K562 (cell line): ENCODE measurements around the gene SAP25. TPM values are rescaled to one million over a fixed set of nuclear protein-coding genes. Genes with fewer than 3 reads are reported as not detected.

Source experiments
- DMBX1 ChIP-seq: fragments of 250-450 bp; sonication (Bioruptor Pico); IDR thresholded peaks from 2 replicates; pipeline ENCODE4 v1.8.0; 2022; ENCODE audit warnings: inconsistent platforms, mild to moderate bottlenecking, moderate library complexity, borderline replicate concordance
- ETV1 ChIP-seq: fragments of 450-650 bp; conservative IDR thresholded peaks from 2 replicates; pipeline ENCODE4 v1.6.1; 2016; ENCODE audit warnings: missing genetic modification characterization, control low read depth, low read depth, missing compliant biosample characterization
- FOXK1 ChIP-seq: sonication (generic); formaldehyde crosslinking; IDR thresholded peaks from 2 replicates; pipeline ENCODE4 v1.8.0; 2022; ENCODE audit warnings: missing genetic modification reagents, mild to moderate bottlenecking, borderline replicate concordance
- HEY1 ChIP-seq: fragments of 250-450 bp; sonication (Bioruptor Pico); IDR thresholded peaks from 2 replicates; pipeline ENCODE4 v1.5.0; 2020; ENCODE audit warnings: mild to moderate bottlenecking, moderate library complexity, borderline replicate concordance
- HINFP ChIP-seq: fragments of 450-650 bp; conservative IDR thresholded peaks from 2 replicates; pipeline ENCODE4 v1.6.1; 2016; ENCODE audit warnings: missing genetic modification characterization, low read depth, mild to moderate bottlenecking, control low read depth, missing compliant biosample characterization
- NRF1 ChIP-seq, 2 experiments: fragments of 450-650 bp; IDR thresholded peaks in 1 of 2; conservative IDR thresholded peaks in 1 of 2; 2 replicates each; pipeline ENCODE4 v1.6.1; 2014; ENCODE audit warnings: mild to moderate bottlenecking in 2 of 2
- SMARCC2 ChIP-seq: fragments of 450-650 bp; IDR thresholded peaks from 2 replicates; pipeline ENCODE4 v1.6.1; 2017; ENCODE audit warnings: antibody characterized with exemption, moderate library complexity, mild to moderate bottlenecking, low read depth
- SMARCE1 ChIP-seq: fragments of 450-650 bp; IDR thresholded peaks from 2 replicates; pipeline ENCODE4 v1.7.1; 2016; ENCODE audit warnings: mild to moderate bottlenecking
- ZNF12 ChIP-seq: sonication (generic); formaldehyde crosslinking; IDR thresholded peaks from 2 replicates; pipeline ENCODE4 v1.4.0; 2020; ENCODE audit warnings: mild to moderate bottlenecking, missing genetic modification reagents
- ZNF695 ChIP-seq: fragments of 450-650 bp; formaldehyde crosslinking; IDR thresholded peaks from 2 replicates; pipeline ENCODE4 v1.4.0; 2020; ENCODE audit warnings: mild to moderate bottlenecking, moderate library complexity
- polyA plus RNA-seq, 8 experiments: library from polyadenylated mRNA; depleted of rRNA in 4 of 8; stranded (reverse) in 5 of 8; unstranded in 3 of 8; fragments of >200 nt; fragmentation: Nextera tagmentation in 2 of 8; fragmentation: Illumina TruSeq in 1 of 8; extraction: Ambion mirVana in 2 of 8; extraction: Trizol in 1 of 8; gene quantifications; 2 replicates each; pipeline versions ENCODE4 v1.2.1 to v1.2.3, GENCODE V29; 2011 to 2014; ENCODE audit warnings: inconsistent platforms in 1 of 8, missing spikeins in 1 of 8
- total RNA-seq, 7 experiments: library from RNA; depleted of rRNA in 6 of 7; stranded (reverse); fragments of >200 nt in 6 of 7; fragmentation: Illumina TruSeq in 2 of 7; extraction: Trizol in 2 of 7; gene quantifications; 2 replicates each; pipeline versions ENCODE4 v1.2.1 to v1.2.3, GENCODE V29; 2011 to 2021; ENCODE audit warnings: low replicate concordance in 1 of 7
- TF ChIP-seq, protein P1 (sequence below): IDR thresholded peaks from 2 replicates; pipeline ENCODE4 v1.6.1; 2011; ENCODE audit warnings: borderline replicate concordance, low read depth, mild to moderate bottlenecking, moderate library complexity, low read length; ENCODE audit not compliant: insufficient read depth, poor library complexity, severe bottlenecking
- TF ChIP-seq, protein P2 (sequence below): sonication (generic); formaldehyde crosslinking; IDR thresholded peaks from 2 replicates; pipeline ENCODE4 v1.8.0; 2023; ENCODE audit warnings: missing genetic modification reagents, mild to moderate bottlenecking, borderline replicate concordance
- TF ChIP-seq, protein P3 (sequence below): sonication (generic); formaldehyde crosslinking; IDR thresholded peaks from 2 replicates; pipeline ENCODE4 v1.9.0; 2022; ENCODE audit warnings: mild to moderate bottlenecking, missing genetic modification reagents
- TF ChIP-seq, protein P4 (sequence below), 3 experiments: fragments of 200-800 bp in 1 of 3; sonication (Bioruptor generic) in 1 of 3; sonication (generic) in 1 of 3; formaldehyde crosslinking in 1 of 3; IDR thresholded peaks; 2 replicates each; pipeline versions ENCODE4 v1.6.1 to v1.8.0; 2016 to 2022; ENCODE audit warnings: mild to moderate bottlenecking in 2 of 3, missing compliant biosample characterization in 2 of 3, missing genetic modification characterization in 2 of 3, missing genetic modification reagents in 1 of 3

The SAP25 gene
- total and polyA plus RNA-seq, 9 of the 15 experiments (the other 6 are each of a cell fraction or from before 2014, with no cell fraction given) = 0.13 to 5.3 (median 0.78) TPM; not detected in 1

- TF ChIP-seq, protein P1, sequence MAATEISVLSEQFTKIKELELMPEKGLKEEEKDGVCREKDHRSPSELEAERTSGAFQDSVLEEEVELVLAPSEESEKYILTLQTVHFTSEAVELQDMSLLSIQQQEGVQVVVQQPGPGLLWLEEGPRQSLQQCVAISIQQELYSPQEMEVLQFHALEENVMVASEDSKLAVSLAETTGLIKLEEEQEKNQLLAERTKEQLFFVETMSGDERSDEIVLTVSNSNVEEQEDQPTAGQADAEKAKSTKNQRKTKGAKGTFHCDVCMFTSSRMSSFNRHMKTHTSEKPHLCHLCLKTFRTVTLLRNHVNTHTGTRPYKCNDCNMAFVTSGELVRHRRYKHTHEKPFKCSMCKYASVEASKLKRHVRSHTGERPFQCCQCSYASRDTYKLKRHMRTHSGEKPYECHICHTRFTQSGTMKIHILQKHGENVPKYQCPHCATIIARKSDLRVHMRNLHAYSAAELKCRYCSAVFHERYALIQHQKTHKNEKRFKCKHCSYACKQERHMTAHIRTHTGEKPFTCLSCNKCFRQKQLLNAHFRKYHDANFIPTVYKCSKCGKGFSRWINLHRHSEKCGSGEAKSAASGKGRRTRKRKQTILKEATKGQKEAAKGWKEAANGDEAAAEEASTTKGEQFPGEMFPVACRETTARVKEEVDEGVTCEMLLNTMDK = no peak
- no peak for TF ChIP-seq HEY1 (CRISPR knock-in tag)
- TF ChIP-seq ZNF12 (CRISPR knock-in tag) = no peak
- no peak for TF ChIP-seq SMARCC2
- TF ChIP-seq HINFP = no peak; the same call in 1 of the 2 replicates
- TF ChIP-seq, protein P2, sequence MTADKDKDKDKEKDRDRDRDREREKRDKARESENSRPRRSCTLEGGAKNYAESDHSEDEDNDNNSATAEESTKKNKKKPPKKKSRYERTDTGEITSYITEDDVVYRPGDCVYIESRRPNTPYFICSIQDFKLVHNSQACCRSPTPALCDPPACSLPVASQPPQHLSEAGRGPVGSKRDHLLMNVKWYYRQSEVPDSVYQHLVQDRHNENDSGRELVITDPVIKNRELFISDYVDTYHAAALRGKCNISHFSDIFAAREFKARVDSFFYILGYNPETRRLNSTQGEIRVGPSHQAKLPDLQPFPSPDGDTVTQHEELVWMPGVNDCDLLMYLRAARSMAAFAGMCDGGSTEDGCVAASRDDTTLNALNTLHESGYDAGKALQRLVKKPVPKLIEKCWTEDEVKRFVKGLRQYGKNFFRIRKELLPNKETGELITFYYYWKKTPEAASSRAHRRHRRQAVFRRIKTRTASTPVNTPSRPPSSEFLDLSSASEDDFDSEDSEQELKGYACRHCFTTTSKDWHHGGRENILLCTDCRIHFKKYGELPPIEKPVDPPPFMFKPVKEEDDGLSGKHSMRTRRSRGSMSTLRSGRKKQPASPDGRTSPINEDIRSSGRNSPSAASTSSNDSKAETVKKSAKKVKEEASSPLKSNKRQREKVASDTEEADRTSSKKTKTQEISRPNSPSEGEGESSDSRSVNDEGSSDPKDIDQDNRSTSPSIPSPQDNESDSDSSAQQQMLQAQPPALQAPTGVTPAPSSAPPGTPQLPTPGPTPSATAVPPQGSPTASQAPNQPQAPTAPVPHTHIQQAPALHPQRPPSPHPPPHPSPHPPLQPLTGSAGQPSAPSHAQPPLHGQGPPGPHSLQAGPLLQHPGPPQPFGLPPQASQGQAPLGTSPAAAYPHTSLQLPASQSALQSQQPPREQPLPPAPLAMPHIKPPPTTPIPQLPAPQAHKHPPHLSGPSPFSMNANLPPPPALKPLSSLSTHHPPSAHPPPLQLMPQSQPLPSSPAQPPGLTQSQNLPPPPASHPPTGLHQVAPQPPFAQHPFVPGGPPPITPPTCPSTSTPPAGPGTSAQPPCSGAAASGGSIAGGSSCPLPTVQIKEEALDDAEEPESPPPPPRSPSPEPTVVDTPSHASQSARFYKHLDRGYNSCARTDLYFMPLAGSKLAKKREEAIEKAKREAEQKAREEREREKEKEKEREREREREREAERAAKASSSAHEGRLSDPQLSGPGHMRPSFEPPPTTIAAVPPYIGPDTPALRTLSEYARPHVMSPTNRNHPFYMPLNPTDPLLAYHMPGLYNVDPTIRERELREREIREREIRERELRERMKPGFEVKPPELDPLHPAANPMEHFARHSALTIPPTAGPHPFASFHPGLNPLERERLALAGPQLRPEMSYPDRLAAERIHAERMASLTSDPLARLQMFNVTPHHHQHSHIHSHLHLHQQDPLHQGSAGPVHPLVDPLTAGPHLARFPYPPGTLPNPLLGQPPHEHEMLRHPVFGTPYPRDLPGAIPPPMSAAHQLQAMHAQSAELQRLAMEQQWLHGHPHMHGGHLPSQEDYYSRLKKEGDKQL (CRISPR knock-in tag) = no peak
- TF ChIP-seq, protein P3, sequence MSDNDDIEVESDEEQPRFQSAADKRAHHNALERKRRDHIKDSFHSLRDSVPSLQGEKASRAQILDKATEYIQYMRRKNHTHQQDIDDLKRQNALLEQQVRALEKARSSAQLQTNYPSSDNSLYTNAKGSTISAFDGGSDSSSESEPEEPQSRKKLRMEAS (CRISPR knock-in tag) = peak; percentile 55
- no peak for TF ChIP-seq DMBX1
- no peak for TF ChIP-seq FOXK1 (CRISPR knock-in tag)
- TF ChIP-seq SMARCE1 = no peak
- TF ChIP-seq, protein P4, sequence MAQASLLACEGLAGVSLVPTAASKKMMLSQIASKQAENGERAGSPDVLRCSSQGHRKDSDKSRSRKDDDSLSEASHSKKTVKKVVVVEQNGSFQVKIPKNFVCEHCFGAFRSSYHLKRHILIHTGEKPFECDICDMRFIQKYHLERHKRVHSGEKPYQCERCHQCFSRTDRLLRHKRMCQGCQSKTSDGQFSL (CRISPR knock-in tag; IDR thresholded peaks at IDR 0.05) = no peak
- TF ChIP-seq, protein P4 (tag; IDR thresholded peaks at IDR 0.05) = no peak
- TF ChIP-seq ZNF695 = no peak
- TF ChIP-seq NRF1 (conservative IDR thresholded peaks at IDR 0.05 in 1 of 2, IDR thresholded peaks at IDR 0.05 in 1 of 2) = peak; percentile 73 to 79
- no peak for TF ChIP-seq ETV1 (tag)
These were observed 31.5 kb upstream of the SAP25 start (continued) for GRCh38 chr7:100604976-100605911.
